Activated CD8-positive, alpha-beta memory T cell treated with anti-CD3 and anti-CD28 coated beads, Interleukin-2, amount 50 U/mL, for 1 hour (primary cell): Measurements from ENCODE around the gene LRCH1.

ENCODE experiments used
- DNase-seq: peaks from one replicate; pipeline ENCODE4 v3.0.0-alpha.2; 2020; ENCODE audit errors: extremely low read depth

LRCH1 gene

GRCh38 chr13:46561691-46562090 lies 8.7 kb downstream of the LRCH1 start:
- no peak for DNase-seq

- no peak for DNase-seq
These were observed 9.2 kb downstream of the LRCH1 start for GRCh38 chr13:46562152-46562551.

- DNase-seq = no peak
These were observed 9.6 kb downstream of the LRCH1 start for GRCh38 chr13:46562581-46562980.

- no peak for DNase-seq
These were observed 13.1 kb downstream of the LRCH1 start for GRCh38 chr13:46565808-46566750.

GRCh38 chr13:46567671-46568070 lies 14.7 kb downstream of the LRCH1 start:
- DNase-seq = no peak

GRCh38 chr13:46569456-46569855 lies 16.5 kb downstream of the LRCH1 start:
- no peak for DNase-seq

GRCh38 chr13:46570273-46570672 lies 17.3 kb downstream of the LRCH1 start:
- DNase-seq = no peak

GRCh38 chr13:46571189-46571908 lies 18.4 kb downstream of the LRCH1 start:
- no peak for DNase-seq

GRCh38 chr13:46571909-46572595 lies 19.1 kb downstream of the LRCH1 start:
- no peak for DNase-seq

GRCh38 chr13:46572752-46573431 lies 19.9 kb downstream of the LRCH1 start:
- no peak for DNase-seq

- DNase-seq = no peak
These were observed 22.4 kb downstream of the LRCH1 start for GRCh38 chr13:46575301-46575771.

- DNase-seq = no peak
These were observed 22.9 kb downstream of the LRCH1 start for GRCh38 chr13:46575818-46576221.

- DNase-seq = no peak
These were observed 23.8 kb downstream of the LRCH1 start for GRCh38 chr13:46576762-46577161.

- DNase-seq = no peak
These were observed 25.0 kb downstream of the LRCH1 start for GRCh38 chr13:46577696-46578589.

GRCh38 chr13:46578590-46578975 lies 25.6 kb downstream of the LRCH1 start:
- DNase-seq = no peak

- no peak for DNase-seq
These were observed 27.4 kb downstream of the LRCH1 start for GRCh38 chr13:46580362-46580839.

- DNase-seq = no peak
These were observed 29.2 kb downstream of the LRCH1 start for GRCh38 chr13:46582190-46582589.

- no peak for DNase-seq
These were observed 34.0 kb downstream of the LRCH1 start for GRCh38 chr13:46586751-46587514.

GRCh38 chr13:46587807-46588418 lies 34.9 kb downstream of the LRCH1 start:
- DNase-seq = no peak
